GM12878 (cell line): Measurements from ENCODE around the gene COX6B2. TPM values are rescaled to one million over a fixed set of nuclear protein-coding genes. Genes with fewer than 3 reads are reported as not detected.

Source experiments
- ATAC-seq: fragments of 200-7000 bp; cut with Tn5 transposase; 3 replicates; pipeline ENCODE4 v1.9.1; 2020; ENCODE audit warnings: mild to moderate bottlenecking, moderate library complexity
- BruUV-seq: library from RNA; stranded (reverse); fragments of 400-500 nt; replicated peaks from 2 replicates; lab custom pipeline; 2021; lab: Mats Ljungman, UMichigan
- CTCF ChIA-PET: fragments of 300-600 bp; sonication (Branson Sonifier 250); formaldehyde crosslinking; extraction: SDS; loops from one replicate; lab custom pipeline; 2021; ENCODE audit warnings: inconsistent platforms; lab: Yijun Ruan, JAX
- POLR2A ChIA-PET: fragments of 350-600 bp; formaldehyde crosslinking; extraction: SDS; loops from one replicate; lab custom pipeline; 2021; ENCODE audit warnings: inconsistent platforms; lab: Charles Lee
- RAD21 ChIA-PET: fragments of 300-600 bp; sonication (Branson Sonifier 250); formaldehyde crosslinking; loops from one replicate; lab custom pipeline; 2023; ENCODE audit warnings: antibody characterized with exemption; ENCODE audit not compliant: unreplicated experiment; lab: Charles Lee
- SMC1A ChIA-PET: fragments of 300-600 bp; sonication (Branson Sonifier 250); formaldehyde crosslinking; loops from one replicate; lab custom pipeline; 2023; ENCODE audit not compliant: unreplicated experiment, uncharacterized antibody; lab: Charles Lee
- DNase-seq: peaks from one replicate; pipeline ENCODE4 v3.0.0-alpha.2; 2011; ENCODE audit warnings: low read depth, low spot score
- FAIRE-seq: peaks from 3 replicates; lab custom pipeline; 2011; peaks lifted over from hg19 to GRCh38; lab: Jason Lieb, UNC
- H2AFZ ChIP-seq: 2 replicates; pipeline ENCODE4 v1.6.0; 2011; ENCODE audit warnings: low read depth, low read length, control low read depth; ENCODE audit not compliant: control insufficient read depth
- H3K27ac ChIP-seq: 2 replicates; pipeline ENCODE4 v1.5.1; 2011; ENCODE audit warnings: control low read depth; ENCODE audit not compliant: control insufficient read depth, insufficient read depth
- H3K27me3 ChIP-seq, 2 experiments: replicated peaks in 1 of 2; 2 replicates each; pipeline versions ENCODE4 v1.6.0 to v1.6.1; 2011; ENCODE audit warnings: low read length in 1 of 2; ENCODE audit not compliant: control insufficient read depth in 2 of 2, insufficient read depth in 2 of 2
- H3K36me3 ChIP-seq, 2 experiments: 2 replicates each; pipeline ENCODE4 v1.5.1; 2011; ENCODE audit warnings: low read length in 1 of 2; ENCODE audit not compliant: control insufficient read depth in 2 of 2, insufficient read depth in 2 of 2
- H3K4me1 ChIP-seq: 2 replicates; pipeline ENCODE4 v1.6.1; 2011; ENCODE audit warnings: mild to moderate bottlenecking, low read length, moderate library complexity, mixed read lengths; ENCODE audit not compliant: control insufficient read depth, insufficient read depth
- H3K4me2 ChIP-seq: 2 replicates; pipeline ENCODE4 v1.6.0; 2011; ENCODE audit warnings: control low read depth; ENCODE audit not compliant: control insufficient read depth, insufficient read depth
- H3K4me3 ChIP-seq: fragments of 200-600 bp; sonication (generic); 2 replicates; pipeline ENCODE4 v1.5.1; 2016
- H3K79me2 ChIP-seq: 2 replicates; pipeline ENCODE4 v1.6.0; 2011; ENCODE audit warnings: low read length; ENCODE audit not compliant: control insufficient read depth, insufficient read depth
- H3K9ac ChIP-seq: 2 replicates; pipeline ENCODE4 v1.8.0; 2011; ENCODE audit warnings: low read length, control low read depth, mixed read lengths; ENCODE audit not compliant: control insufficient read depth, insufficient read depth
- H3K9me3 ChIP-seq: replicated peaks from 3 replicates; pipeline ENCODE4 v1.5.1; 2011; ENCODE audit warnings: mild to moderate bottlenecking, low read length; ENCODE audit not compliant: control insufficient read depth, insufficient read depth
- H4K20me1 ChIP-seq: 2 replicates; pipeline ENCODE4 v1.6.0; 2011; ENCODE audit not compliant: control insufficient read depth, insufficient read depth
- DPF2 ChIP-seq: fragments of 450-650 bp; IDR thresholded peaks from 2 replicates; pipeline ENCODE4 v1.6.1; 2017; ENCODE audit warnings: mild to moderate bottlenecking
- ESRRA ChIP-seq: IDR thresholded peaks from 2 replicates; pipeline ENCODE4 v1.6.1; 2012; ENCODE audit warnings: mild to moderate bottlenecking, low read length, improper control_type of control experiment
- NFYA ChIP-seq: IDR thresholded peaks from 2 replicates; pipeline ENCODE4 v1.6.1; 2011; ENCODE audit warnings: low read depth, mild to moderate bottlenecking, low read length, improper control_type of control experiment, borderline replicate concordance
- POLR2AphosphoS2 ChIP-seq: IDR thresholded peaks from 2 replicates; pipeline ENCODE4 v1.6.1; 2011; ENCODE audit warnings: low read depth, mild to moderate bottlenecking, low read length, improper control_type of control experiment, moderate library complexity
- STAT1 ChIP-seq: fragments of 450-650 bp; conservative IDR thresholded peaks from 2 replicates; pipeline ENCODE4 v1.6.1; 2014; ENCODE audit warnings: antibody characterized with exemption, mild to moderate bottlenecking
- ZNF217 ChIP-seq: fragments of 450-650 bp; IDR thresholded peaks from 2 replicates; pipeline ENCODE4 v1.6.1; 2017; ENCODE audit warnings: antibody characterized with exemption, mild to moderate bottlenecking
- WGBS: methylation state at CpG from one replicate; pipeline ENCODE4 v1.1.6; 2016; ENCODE audit warnings: low lambda C conversion rate; ENCODE audit not compliant: insufficient replicate concordance, insufficient coverage; ENCODE audit errors: missing lambda C conversion rate; 5-methylcytosine and 5-hydroxymethylcytosine counted together
- in situ Hi-C: fragments of 300-500 bp; cut with MboI; formaldehyde crosslinking; loops from 9 replicates; pipeline ENCODE4 v1.14.3; 2018; ENCODE audit warnings: mixed read lengths
- intact Hi-C: fragments of 100-400 bp; cut with micrococcal nuclease; formaldehyde crosslinking; loops from one replicate; pipeline ENCODE4 v1.14.2; 2022; ENCODE audit not compliant: unreplicated experiment
- polyA plus RNA-seq, 11 experiments: library from polyadenylated mRNA; depleted of rRNA in 4 of 11; unstranded in 6 of 11; stranded (reverse) in 5 of 11; fragments of >200 nt; fragmentation: Nextera tagmentation in 4 of 11; fragmentation: Illumina TruSeq in 1 of 11; extraction: Ambion mirVana in 4 of 11; extraction: Trizol in 1 of 11; gene quantifications; 1 replicate in 1 of 11; 2 replicates in 10 of 11; pipeline versions ENCODE4 v1.2.1 to v1.2.3, GENCODE V29; 2011 to 2016; ENCODE audit warnings: inconsistent platforms in 2 of 11, missing spikeins in 2 of 11, low read depth in 1 of 11
- total RNA-seq, 4 experiments: library from RNA; depleted of rRNA in 3 of 4; stranded (reverse); fragments of >200 nt in 3 of 4; fragmentation: Illumina TruSeq in 1 of 4; extraction: Trizol in 1 of 4; gene quantifications; 2 replicates each; pipeline versions ENCODE4 v1.2.1 to v1.2.3, GENCODE V29; 2013 to 2021
- TF ChIP-seq, protein P1 (sequence below): fragments of 450-650 bp; IDR thresholded peaks from 2 replicates; pipeline ENCODE4 v1.6.1; 2016; ENCODE audit warnings: mild to moderate bottlenecking

COX6B2 gene
- total and polyA plus RNA-seq, 10 of the 15 experiments (the other 5 are each of a cell fraction or from before 2014, with no cell fraction given): 0.05 to 0.08 (median 0.07) TPM; not detected in 6

DNA sequence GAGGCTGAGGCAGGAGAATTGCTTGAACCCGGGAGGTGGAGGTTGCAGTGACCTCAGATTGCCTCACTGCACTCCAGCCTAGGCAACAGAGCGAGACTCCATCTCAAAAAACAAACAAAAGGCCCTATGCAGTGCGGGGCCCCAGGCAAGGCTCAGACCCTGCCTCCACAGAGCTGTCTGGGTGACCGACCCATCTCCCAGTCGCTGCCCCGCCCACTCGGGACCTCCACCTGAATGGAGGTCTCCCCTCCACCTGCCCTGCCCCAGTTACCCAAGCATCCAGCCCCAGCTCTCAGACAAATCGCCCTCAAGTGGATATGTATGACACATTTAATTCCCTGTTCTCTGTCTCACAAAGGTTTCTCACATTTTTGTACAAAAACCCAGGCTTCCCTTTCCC, 10.7 kb upstream of the COX6B2 start:
- WGBS: 13% methylated on average over 7 of the region's 8 CpGs
- ChIA-PET CTCF (no interaction called here), POLR2A (interaction anchor here (0.7 kb wide), 1 partner anchor 71 kb away, joined by 4 read pairs; no protein-coding TSS in a partner anchor), RAD21 (no interaction called here), SMC1A (no interaction called here)
- no peak for TF ChIP-seq NFYA
- TF ChIP-seq ESRRA: no peak
- TF ChIP-seq ZNF217: no peak
- TF ChIP-seq STAT1: no peak
- TF ChIP-seq POLR2AphosphoS2: no peak
- TF ChIP-seq, protein P1, sequence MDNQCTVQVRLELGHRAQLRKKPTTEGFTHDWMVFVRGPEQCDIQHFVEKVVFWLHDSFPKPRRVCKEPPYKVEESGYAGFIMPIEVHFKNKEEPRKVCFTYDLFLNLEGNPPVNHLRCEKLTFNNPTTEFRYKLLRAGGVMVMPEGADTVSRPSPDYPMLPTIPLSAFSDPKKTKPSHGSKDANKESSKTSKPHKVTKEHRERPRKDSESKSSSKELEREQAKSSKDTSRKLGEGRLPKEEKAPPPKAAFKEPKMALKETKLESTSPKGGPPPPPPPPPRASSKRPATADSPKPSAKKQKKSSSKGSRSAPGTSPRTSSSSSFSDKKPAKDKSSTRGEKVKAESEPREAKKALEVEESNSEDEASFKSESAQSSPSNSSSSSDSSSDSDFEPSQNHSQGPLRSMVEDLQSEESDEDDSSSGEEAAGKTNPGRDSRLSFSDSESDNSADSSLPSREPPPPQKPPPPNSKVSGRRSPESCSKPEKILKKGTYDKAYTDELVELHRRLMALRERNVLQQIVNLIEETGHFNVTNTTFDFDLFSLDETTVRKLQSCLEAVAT: no peak
- TF ChIP-seq DPF2: no peak
- no peak overlapping the region for H3K9ac ChIP-seq
- no peaks in the 10 kb centered on the region for H3K9me3 ChIP-seq
- no peak overlapping the region for H3K4me3 ChIP-seq
- DNase-seq (no peak), ATAC-seq (no peak), FAIRE-seq (no peak)
- H4K20me1 ChIP-seq: no peaks in the 10 kb centered on the region
- H3K27ac ChIP-seq: no peak overlapping the region
- peaks cover 3 to 10% of the 10 kb centered on the region in 2 experiments; a peak in 3 of 4 replicates for H3K27me3 ChIP-seq
- no peaks in the 10 kb centered on the region for H3K4me1 ChIP-seq
- BruUV-seq: no TSS peak
- H3K4me2 ChIP-seq: no peak overlapping the region
- no peaks in the 10 kb centered on the region for H3K36me3 ChIP-seq
- no peak overlapping the region for H2AFZ ChIP-seq
- intact Hi-C loops (no loop called here), in situ Hi-C loops (no loop called here)
- H3K79me2 ChIP-seq: no peaks in the 10 kb centered on the region
